Parathyroid adenoma (tissue), 2 donors: Measurements from ENCODE around the gene CNTN1.

Experiments used
- H2AFZ ChIP-seq: fragments of 300-600 bp; sonication (generic); one replicate; pipeline ENCODE4 v1.7.0; 2017; ENCODE audit warnings: antibody characterized with exemption, mild to moderate bottlenecking
- H3K27ac ChIP-seq: fragments of 300-600 bp; sonication (generic); one replicate; pipeline ENCODE4 v1.7.0; 2017
- H3K27me3 ChIP-seq: fragments of 300-600 bp; sonication (generic); one replicate; pipeline ENCODE4 v1.7.0; 2017; ENCODE audit warnings: low read length; ENCODE audit not compliant: control insufficient read depth, insufficient read depth
- H3K36me3 ChIP-seq: fragments of 300-600 bp; sonication (generic); one replicate; pipeline ENCODE4 v1.7.0; 2017; ENCODE audit warnings: low read length; ENCODE audit not compliant: control insufficient read depth, insufficient read depth
- H3K4me1 ChIP-seq: fragments of 300-600 bp; sonication (generic); one replicate; pipeline ENCODE4 v1.7.0; 2017; ENCODE audit warnings: control low read depth
- H3K4me2 ChIP-seq: fragments of 300-600 bp; sonication (generic); one replicate; pipeline ENCODE4 v1.7.0; 2017; ENCODE audit warnings: low read length
- H3K4me3 ChIP-seq: fragments of 300-600 bp; sonication (generic); one replicate; pipeline ENCODE4 v1.7.0; 2017; ENCODE audit warnings: low read depth, low read length
- H3K79me2 ChIP-seq: fragments of 300-600 bp; sonication (generic); one replicate; pipeline ENCODE4 v1.7.0; 2017; ENCODE audit warnings: control low read depth
- H3K9ac ChIP-seq: fragments of 300-600 bp; sonication (generic); one replicate; pipeline ENCODE4 v1.7.0; 2017; ENCODE audit warnings: mild to moderate bottlenecking
- H3K9me3 ChIP-seq: fragments of 300-600 bp; sonication (generic); one replicate; pipeline ENCODE4 v1.7.0; 2017; ENCODE audit warnings: low read length; ENCODE audit not compliant: control insufficient read depth
- TF ChIP-seq, protein P1 (sequence below): fragments of 300-600 bp; sonication (generic); IDR thresholded peaks from one replicate; pipeline ENCODE4 v1.7.0; 2017; ENCODE audit warnings: antibody characterized with exemption, mild to moderate bottlenecking
- donor health status: primary hyperparathyroidism.

The CNTN1 gene

DNA sequence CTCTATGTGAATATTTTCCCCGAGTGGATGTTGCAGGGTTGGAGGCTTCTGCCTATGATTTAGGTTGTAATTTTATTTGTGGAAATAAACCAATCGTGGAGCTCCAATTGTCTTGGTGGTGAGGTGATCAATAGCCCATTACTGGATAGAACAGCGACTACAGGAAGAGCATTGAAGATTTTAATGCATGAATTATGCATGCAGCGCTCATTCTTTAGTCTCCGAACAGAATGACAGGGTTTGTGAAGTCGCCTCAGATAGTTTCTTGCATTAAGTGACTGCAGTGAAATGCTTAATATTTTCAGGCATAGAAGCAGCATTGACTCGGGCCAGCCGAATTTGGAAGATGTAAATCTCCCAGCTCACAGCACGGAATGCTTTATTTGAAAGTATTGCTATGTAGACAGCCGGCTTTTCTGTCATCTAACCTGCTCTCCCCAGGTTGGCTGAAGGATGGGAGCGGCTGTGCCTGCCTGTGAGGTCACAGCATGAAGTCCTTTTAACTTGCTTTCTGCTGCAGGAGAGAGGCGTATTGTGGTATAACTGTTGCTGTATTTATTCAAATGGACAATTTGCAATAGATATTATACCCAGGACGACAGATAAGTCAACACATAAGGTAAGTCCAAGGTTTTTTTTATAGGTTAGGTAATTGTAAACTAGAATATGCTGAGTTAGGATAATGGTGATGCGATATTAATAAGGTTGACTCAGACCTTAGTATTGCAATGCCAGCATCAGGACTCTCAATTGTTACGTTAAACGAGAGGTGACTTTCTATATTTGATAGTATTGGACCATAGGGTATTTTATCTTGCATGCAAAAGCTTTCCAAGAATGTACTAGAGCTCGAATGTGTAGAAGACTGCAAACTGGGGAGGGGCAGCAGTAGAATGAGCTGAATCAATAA, 135.7 kb downstream of the CNTN1 start:
- Histone ChIP-seq H3K4me2 (no peak overlapping the region), H3K9me3 (no peaks in the 10 kb centered on the region), H3K27me3 (no peaks in the 10 kb centered on the region), H3K36me3 (no peaks in the 10 kb centered on the region), H3K27ac (no peak overlapping the region), H2AFZ (no peak overlapping the region), H3K9ac (no peak overlapping the region), H3K4me1 (no peaks in the 10 kb centered on the region), H3K79me2 (no peaks in the 10 kb centered on the region), H3K4me3 (no peak overlapping the region)
- TF ChIP-seq, protein P1, sequence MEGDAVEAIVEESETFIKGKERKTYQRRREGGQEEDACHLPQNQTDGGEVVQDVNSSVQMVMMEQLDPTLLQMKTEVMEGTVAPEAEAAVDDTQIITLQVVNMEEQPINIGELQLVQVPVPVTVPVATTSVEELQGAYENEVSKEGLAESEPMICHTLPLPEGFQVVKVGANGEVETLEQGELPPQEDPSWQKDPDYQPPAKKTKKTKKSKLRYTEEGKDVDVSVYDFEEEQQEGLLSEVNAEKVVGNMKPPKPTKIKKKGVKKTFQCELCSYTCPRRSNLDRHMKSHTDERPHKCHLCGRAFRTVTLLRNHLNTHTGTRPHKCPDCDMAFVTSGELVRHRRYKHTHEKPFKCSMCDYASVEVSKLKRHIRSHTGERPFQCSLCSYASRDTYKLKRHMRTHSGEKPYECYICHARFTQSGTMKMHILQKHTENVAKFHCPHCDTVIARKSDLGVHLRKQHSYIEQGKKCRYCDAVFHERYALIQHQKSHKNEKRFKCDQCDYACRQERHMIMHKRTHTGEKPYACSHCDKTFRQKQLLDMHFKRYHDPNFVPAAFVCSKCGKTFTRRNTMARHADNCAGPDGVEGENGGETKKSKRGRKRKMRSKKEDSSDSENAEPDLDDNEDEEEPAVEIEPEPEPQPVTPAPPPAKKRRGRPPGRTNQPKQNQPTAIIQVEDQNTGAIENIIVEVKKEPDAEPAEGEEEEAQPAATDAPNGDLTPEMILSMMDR = no peak

DNA sequence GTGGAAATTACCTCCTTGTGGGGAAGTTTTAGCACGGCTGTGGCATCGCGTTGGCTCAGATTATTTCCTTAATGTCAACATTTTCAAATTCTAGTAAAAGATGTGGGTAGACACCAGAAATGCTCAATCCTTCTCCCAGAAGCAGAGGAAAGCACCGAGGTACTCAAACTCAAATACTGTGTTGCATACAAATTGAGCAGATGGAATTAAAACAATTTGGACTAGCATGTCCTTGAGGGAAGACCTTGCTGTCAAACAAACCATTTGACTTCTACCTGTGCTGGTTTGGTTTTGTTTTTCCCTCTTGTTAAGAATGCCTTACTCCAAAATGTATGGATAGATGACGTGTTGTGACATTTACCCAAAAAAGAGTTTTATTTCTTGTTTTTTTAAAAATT, 136.4 kb downstream of the CNTN1 start:
- Histone ChIP-seq H3K4me3 (no peak overlapping the region), H3K9ac (no peak overlapping the region), H3K27ac (no peak overlapping the region), H3K36me3 (no peaks in the 10 kb centered on the region), H3K4me1 (no peaks in the 10 kb centered on the region), H3K4me2 (no peak overlapping the region), H3K27me3 (no peaks in the 10 kb centered on the region), H2AFZ (no peak overlapping the region), H3K79me2 (no peaks in the 10 kb centered on the region), H3K9me3 (no peaks in the 10 kb centered on the region)
- TF ChIP-seq, protein P1 = no peak

DNA sequence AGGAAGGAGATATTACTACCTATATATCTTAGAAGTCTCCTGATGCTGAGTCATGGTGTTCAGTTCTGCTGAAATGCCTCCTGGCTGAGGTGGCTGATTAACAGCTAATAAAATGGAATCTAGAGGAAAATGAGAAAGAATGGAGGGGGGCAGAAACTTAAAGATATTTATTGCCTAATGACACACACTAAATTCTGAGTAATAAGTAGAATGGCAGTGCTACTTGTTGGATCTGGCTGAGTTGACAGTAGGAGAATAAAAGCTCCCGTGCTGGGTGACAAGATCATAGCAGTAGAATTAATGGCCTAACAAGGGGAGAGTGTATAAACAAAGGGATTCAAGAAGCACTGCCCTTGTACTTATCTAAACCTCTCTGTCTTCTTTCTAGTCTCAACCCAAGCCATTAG, 137.5 kb downstream of the CNTN1 start:
- H3K4me1 ChIP-seq = no peaks in the 10 kb centered on the region
- no peak overlapping the region for H3K9ac ChIP-seq
- H3K79me2 ChIP-seq = no peaks in the 10 kb centered on the region
- H3K27me3 ChIP-seq = no peaks in the 10 kb centered on the region
- no peak overlapping the region for H3K4me2 ChIP-seq
- H3K9me3 ChIP-seq = no peaks in the 10 kb centered on the region
- H3K27ac ChIP-seq = no peak overlapping the region
- no peaks in the 10 kb centered on the region for H3K36me3 ChIP-seq
- TF ChIP-seq, protein P1 = no peak
- H3K4me3 ChIP-seq = no peak overlapping the region
- H2AFZ ChIP-seq = no peak overlapping the region

DNA sequence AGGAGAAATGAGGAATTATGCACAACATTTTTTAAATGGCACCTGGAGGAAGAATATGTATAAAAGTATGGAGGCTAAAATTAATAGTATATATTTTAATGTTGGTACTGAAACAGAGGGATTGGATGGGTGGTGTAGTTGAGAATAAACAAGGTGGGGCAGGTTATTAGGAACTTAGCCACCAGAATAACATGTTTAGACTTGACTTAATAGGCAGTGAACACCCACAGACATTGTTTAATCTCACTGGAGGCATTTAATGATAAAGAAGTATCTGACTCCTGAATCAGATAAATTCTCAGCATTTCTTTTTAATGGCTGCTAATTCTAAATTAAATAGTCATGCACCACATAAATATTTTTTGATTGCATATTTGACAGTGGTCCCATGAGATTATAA, 139.7 kb downstream of the CNTN1 start:
- Histone ChIP-seq H3K4me2 (no peak overlapping the region), H3K4me3 (no peak overlapping the region), H2AFZ (no peak overlapping the region), H3K79me2 (no peaks in the 10 kb centered on the region), H3K27ac (no peak overlapping the region), H3K27me3 (no peaks in the 10 kb centered on the region), H3K4me1 (no peaks in the 10 kb centered on the region), H3K36me3 (no peaks in the 10 kb centered on the region), H3K9me3 (no peaks in the 10 kb centered on the region), H3K9ac (no peak overlapping the region)
- TF ChIP-seq, protein P1 = no peak

DNA sequence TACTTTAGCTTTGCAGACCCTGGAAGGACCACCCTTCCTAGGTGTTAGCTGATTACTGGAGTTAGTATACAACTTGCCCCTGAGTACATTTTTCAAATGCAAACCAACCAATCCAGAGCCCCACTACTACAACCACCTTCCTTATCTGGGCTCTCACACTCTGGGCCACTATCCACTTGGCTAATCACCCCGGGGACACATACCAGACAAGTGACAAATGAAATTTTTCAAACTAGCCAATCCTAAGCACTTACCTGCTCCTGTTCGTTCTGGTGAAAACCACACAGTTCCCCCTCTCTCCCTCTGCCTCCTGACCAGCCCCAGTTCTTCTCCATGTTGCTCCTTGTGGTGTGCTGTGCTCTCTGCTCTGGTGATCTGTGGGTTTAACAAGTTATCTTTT, 140.4 kb downstream of the CNTN1 start:
- Histone ChIP-seq H3K9me3 (no peaks in the 10 kb centered on the region), H3K27ac (no peak overlapping the region), H3K4me2 (no peak overlapping the region), H3K36me3 (no peaks in the 10 kb centered on the region), H3K27me3 (no peaks in the 10 kb centered on the region), H3K4me3 (no peak overlapping the region), H3K79me2 (no peaks in the 10 kb centered on the region), H3K9ac (no peak overlapping the region), H2AFZ (no peak overlapping the region), H3K4me1 (no peaks in the 10 kb centered on the region)
- TF ChIP-seq, protein P1 = no peak
